Activated CD8-positive, alpha-beta T cell treated with anti-CD3 and anti-CD28 coated beads for 36 hours (primary cell): ENCODE data around the gene GM2A. TPM values are rescaled to one million over a fixed set of nuclear protein-coding genes. Genes with fewer than 3 reads are reported as not detected.

ENCODE experiments used
- ATAC-seq: fragments of 200-7000 bp; cut with Tn5 transposase; one replicate; pipeline ENCODE4 v1.10.0; 2021; ENCODE audit warnings: mild to moderate bottlenecking, moderate library complexity
- CTCF ChIA-PET: fragments of 350-600 bp; sonication (Branson Sonifier 250); formaldehyde crosslinking; loops from one replicate; lab custom pipeline; 2021; ENCODE audit warnings: antibody characterized with exemption; lab: Charles Lee
- POLR2A ChIA-PET: fragments of 350-600 bp; sonication (Branson Sonifier 250); formaldehyde crosslinking; loops from one replicate; lab custom pipeline; 2021; ENCODE audit warnings: antibody characterized with exemption; lab: Charles Lee
- DNase-seq: peaks from one replicate; pipeline ENCODE4 v3.0.0-alpha.2; 2020
- H3K27ac Mint-ChIP-seq: one replicate; pipeline ENCODE4 v1.8.0; 2021; ENCODE audit warnings: mild to moderate bottlenecking, mixed read lengths
- H3K27me3 Mint-ChIP-seq: one replicate; pipeline ENCODE4 v1.8.0; 2021; ENCODE audit warnings: mixed read lengths
- H3K36me3 Mint-ChIP-seq: one replicate; pipeline ENCODE4 v1.8.0; 2021; ENCODE audit warnings: low read depth, mixed read lengths
- H3K4me1 Mint-ChIP-seq: one replicate; pipeline ENCODE4 v1.8.0; 2021; ENCODE audit warnings: low read depth, mixed read lengths
- H3K4me3 Mint-ChIP-seq: one replicate; pipeline ENCODE4 v1.8.0; 2021; ENCODE audit warnings: mild to moderate bottlenecking, moderate library complexity, mixed read lengths
- H3K9me3 Mint-ChIP-seq: one replicate; pipeline ENCODE4 v1.8.0; 2021; ENCODE audit warnings: mixed read lengths
- CTCF ChIP-seq: fragments of 200-600 bp; IDR thresholded peaks from one replicate; pipeline ENCODE4 v1.8.0; 2022; ENCODE audit warnings: antibody characterized with exemption, mild to moderate bottlenecking
- intact Hi-C: fragments of 100-400 bp; cut with micrococcal nuclease; formaldehyde crosslinking; loops from one replicate; pipeline ENCODE4 v1.10.0; 2022
- total RNA-seq, 2 experiments: library from RNA; stranded (reverse); gene quantifications; one replicate each; pipeline ENCODE4 v1.2.3, GENCODE V29; 2021

Gene GM2A
- total RNA-seq, 2 experiments from 2014 or later = 13.3 to 13.7 TPM

DNA sequence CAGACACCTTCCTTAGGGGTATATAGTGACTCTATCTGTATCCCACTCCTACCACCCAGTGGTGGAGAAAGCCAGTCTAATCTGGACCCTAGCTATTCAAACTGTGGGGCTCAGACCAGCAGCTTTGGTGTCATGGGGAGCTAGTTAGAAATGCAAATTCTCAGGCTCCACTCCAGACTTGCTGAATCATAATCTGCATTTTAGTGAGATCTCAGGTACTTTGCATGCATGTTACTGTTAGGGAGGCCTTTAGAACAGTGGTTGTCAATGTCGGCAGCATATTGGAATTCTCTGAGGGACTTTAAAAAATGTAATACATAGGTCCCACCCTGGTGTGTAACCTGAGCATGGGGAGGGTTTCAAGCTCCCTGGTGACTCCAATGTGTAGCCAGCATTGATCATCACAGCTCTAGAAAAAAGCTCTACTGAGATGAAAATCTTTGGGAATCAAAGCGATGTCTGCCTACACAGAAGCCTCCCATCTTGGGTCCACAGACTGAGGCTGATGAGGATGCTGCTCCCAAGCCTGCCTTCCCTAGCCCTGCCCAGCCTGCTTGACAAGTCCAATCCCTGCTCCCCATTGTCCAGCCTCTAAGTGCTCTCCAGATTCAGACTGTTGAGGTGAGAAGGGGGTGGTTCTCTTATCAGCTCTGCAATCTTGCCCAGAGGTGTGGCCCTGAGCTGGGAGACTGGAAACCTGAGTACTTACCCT, 11.9 kb upstream of the GM2A start:
- Mint-ChIP-seq H3K4me3 (no peak overlapping the region), H3K9me3 (no peaks in the 10 kb centered on the region), H3K4me1 (peaks cover 30% of the 10 kb centered on the region), H3K27me3 (no peaks in the 10 kb centered on the region), H3K36me3 (no peaks in the 10 kb centered on the region), H3K27ac (no peak overlapping the region)
- ChIA-PET CTCF (interaction anchor here (0.9 to 6.6 kb wide), 10 partner anchors 11 to 681 kb away, joined by 3 to 83 read pairs (median 9); partner anchors contain the start of gene CCDC69), POLR2A (interaction anchor here (0.6 to 1.9 kb wide), 3 partner anchors 11 to 799 kb away, joined by 3 to 6 read pairs (median 3); partner anchors contain the start of gene GM2A)
- intact Hi-C loops = no loop called here
- no peak for TF ChIP-seq CTCF
- no peak for DNase-seq
- no peak for ATAC-seq

- POLR2A ChIA-PET = interaction anchor here (0.9 to 1.2 kb wide), 2 partner anchors 15 to 21 kb away, joined by 3 read pairs; no protein-coding TSS in a partner anchor
- intact Hi-C loops = no loop called here
- no peak overlapping the region for H3K4me3 Mint-ChIP-seq
- H3K36me3 Mint-ChIP-seq = no peaks in the 10 kb centered on the region
- ATAC-seq (no peak), DNase-seq (no peak)
- H3K9me3 Mint-ChIP-seq = no peaks in the 10 kb centered on the region
- CTCF ChIA-PET = interaction anchor here (1.0 to 6.6 kb wide), 5 partner anchors 9 to 128 kb away, joined by 3 to 83 read pairs (median 57); partner anchors contain the start of gene CCDC69
- H3K27ac Mint-ChIP-seq = no peak overlapping the region
- no peak for TF ChIP-seq CTCF
- peaks cover 27% of the 10 kb centered on the region for H3K4me1 Mint-ChIP-seq
- no peaks in the 10 kb centered on the region for H3K27me3 Mint-ChIP-seq
Observed at GRCh38 chr5:151243127-151243526, 9.9 kb upstream of the GM2A start.

- intact Hi-C loops = no loop called here
- H3K27ac Mint-ChIP-seq = no peak overlapping the region
- H3K27me3 Mint-ChIP-seq = no peaks in the 10 kb centered on the region
- ChIA-PET POLR2A (no interaction called here), CTCF (no interaction called here)
- ATAC-seq = peak; percentile 38
- peak; percentile 39 for DNase-seq
- TF ChIP-seq CTCF = no peak
- H3K4me3 Mint-ChIP-seq = no peak overlapping the region
- H3K4me1 Mint-ChIP-seq = peaks cover 23% of the 10 kb centered on the region
- no peaks in the 10 kb centered on the region for H3K9me3 Mint-ChIP-seq
- no peaks in the 10 kb centered on the region for H3K36me3 Mint-ChIP-seq
Observed at GRCh38 chr5:151243564-151243963, 9.4 kb upstream of the GM2A start.

DNA sequence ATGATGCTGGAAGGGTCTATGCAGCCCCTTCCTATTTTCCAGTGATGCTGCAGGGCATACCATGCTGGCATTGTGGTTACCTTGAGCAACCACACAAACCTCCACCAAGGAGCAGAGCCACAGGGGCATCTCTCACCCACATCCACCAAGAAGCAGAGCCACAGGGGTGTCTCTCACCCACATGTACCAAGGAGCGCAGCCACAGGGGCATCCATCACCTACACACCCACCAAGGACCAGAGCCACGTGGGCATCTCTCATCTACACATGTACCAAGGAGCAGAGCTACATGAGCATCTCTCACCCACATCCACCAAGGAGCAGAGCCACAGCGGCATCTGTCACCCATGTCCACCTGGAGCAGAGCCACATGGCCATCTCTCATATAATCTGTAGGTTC, 8.8 kb upstream of the GM2A start:
- DNase-seq (no peak), ATAC-seq (no peak)
- H3K27me3 Mint-ChIP-seq = no peaks in the 10 kb centered on the region
- H3K27ac Mint-ChIP-seq = no peak overlapping the region
- ChIA-PET POLR2A (no interaction called here), CTCF (no interaction called here)
- no peaks in the 10 kb centered on the region for H3K36me3 Mint-ChIP-seq
- H3K9me3 Mint-ChIP-seq = no peaks in the 10 kb centered on the region
- no peak overlapping the region for H3K4me3 Mint-ChIP-seq
- H3K4me1 Mint-ChIP-seq = peaks cover 19% of the 10 kb centered on the region
- no peak for TF ChIP-seq CTCF
- intact Hi-C loops = no loop called here

- no peak overlapping the region for H3K27ac Mint-ChIP-seq
- ChIA-PET CTCF (no interaction called here), POLR2A (no interaction called here)
- H3K27me3 Mint-ChIP-seq = no peaks in the 10 kb centered on the region
- DNase-seq (no peak), ATAC-seq (peak; percentile 32)
- H3K9me3 Mint-ChIP-seq = no peaks in the 10 kb centered on the region
- no peak for TF ChIP-seq CTCF
- H3K36me3 Mint-ChIP-seq = no peaks in the 10 kb centered on the region
- H3K4me1 Mint-ChIP-seq = peaks cover 21% of the 10 kb centered on the region
- no peak overlapping the region for H3K4me3 Mint-ChIP-seq
- intact Hi-C loops = no loop called here
Observed at GRCh38 chr5:151245680-151246219, 7.2 kb upstream of the GM2A start.
